ENCODE measurements around the gene NATD1. TPM values are rescaled to one million over a fixed set of nuclear protein-coding genes. Genes with fewer than 3 reads are reported as not detected.

Gene NATD1
- total RNA-seq, 1 experiment from 2014 or later = 7.3 TPM

GRCh38 chr17:21189361-21189760 lies 63.8 kb downstream of the NATD1 start:
- H2BK120ac ChIP-seq (ENCODE audit: low read depth, low read length, poor library complexity, severe bottlenecking) = no peak overlapping the region
- WGBS (ENCODE audit: extremely low coverage, insufficient read length, low lambda C conversion rate) = no CpG with 5 or more reads among the region's 4 CpGs
- no peak overlapping the region for H3K18ac ChIP-seq (ENCODE audit: insufficient read length, low read depth, low read length)
- no peak overlapping the region for H4K5ac ChIP-seq (ENCODE audit: insufficient read length, low read depth, low read length)
- no peak overlapping the region for H3K4me2 ChIP-seq (ENCODE audit: insufficient read depth, insufficient read length, low read length)
- no peak overlapping the region for H3K14ac ChIP-seq (ENCODE audit: insufficient read depth, low read length)
- no peak overlapping the region for H2BK12ac ChIP-seq (ENCODE audit: insufficient read length, low read depth, low read length)
- H2BK15ac ChIP-seq (ENCODE audit: low read depth, low read length) = no peak overlapping the region
- no peak overlapping the region for H2BK5ac ChIP-seq (ENCODE audit: insufficient read length, low read length)
- no peak overlapping the region for H3K27ac Mint-ChIP-seq
- H3K9me3 Mint-ChIP-seq = no peaks in the 10 kb centered on the region
- no peak overlapping the region for H2AFZ ChIP-seq (ENCODE audit: low read length)
- no peaks in the 10 kb centered on the region for H3K27me3 ChIP-seq (ENCODE audit: insufficient read depth, low read length)
- H2BK20ac ChIP-seq (ENCODE audit: low read depth, low read length, poor library complexity, severe bottlenecking) = no peak overlapping the region
- H3T11ph ChIP-seq (ENCODE audit: low read length) = no peak overlapping the region
- DNase-seq = no peak
- H3K56ac ChIP-seq (ENCODE audit: insufficient read length, low read depth, low read length) = no peak overlapping the region
- no peaks in the 10 kb centered on the region for H3K79me2 ChIP-seq (ENCODE audit: insufficient read depth, low read length)
- no peak overlapping the region for H3K4me3 Mint-ChIP-seq
- no peaks in the 10 kb centered on the region for H3K23me2 ChIP-seq (ENCODE audit: insufficient read length, low read depth, low read length, poor library complexity, severe bottlenecking)
- no peak overlapping the region for H2AK5ac ChIP-seq (ENCODE audit: insufficient read length, low read length)
- no peaks in the 10 kb centered on the region for H3K9me3 ChIP-seq (ENCODE audit: control insufficient read depth, low read depth, low read length)
- H3K27me3 Mint-ChIP-seq (ENCODE audit: low read depth) = no peaks in the 10 kb centered on the region; the same call in 1 of the 2 replicates
- no peak for TF ChIP-seq CTCF (conservative IDR thresholded peaks at IDR 0.05)
- peaks cover 7 to 50% (median 20%) of the 10 kb centered on the region in 3 experiments; a peak in 6 of 7 replicates for H3K36me3 Mint-ChIP-seq (ENCODE audit: insufficient read depth in 1 of 3, low read depth in 3 of 3)
- no peak overlapping the region for H4K91ac ChIP-seq (ENCODE audit: insufficient read length, low read depth, low read length)
- H4K8ac ChIP-seq (replicated peaks; ENCODE audit: insufficient read length, low read depth, low read length) = no peak overlapping the region
- no peak overlapping the region for H3K27ac ChIP-seq (ENCODE audit: insufficient read length, low read depth, low read length)
- H3K23ac ChIP-seq (ENCODE audit: insufficient read length, low read depth, low read length) = no peak overlapping the region
- no peaks in the 10 kb centered on the region for H3K79me1 ChIP-seq (ENCODE audit: insufficient read depth, low read depth, low read length, poor library complexity, severe bottlenecking)
- peaks cover 0 to 7% of the 10 kb centered on the region in 2 experiments; a peak in 2 of 4 replicates for H3K4me1 Mint-ChIP-seq
- H3K9ac ChIP-seq (ENCODE audit: extremely low read depth, insufficient read length, low read length) = no peak overlapping the region
- no peak overlapping the region for H3K4ac ChIP-seq (ENCODE audit: low read depth, low read length)
- peaks cover 4% of the 10 kb centered on the region; the same call in 1 of the 2 replicates for H3K4me1 ChIP-seq (ENCODE audit: insufficient read depth, low read length)
- no peaks in the 10 kb centered on the region for H4K20me1 ChIP-seq (ENCODE audit: control insufficient read depth, insufficient read depth, insufficient read length)

Other genes with a start within 250 kb of the NATD1 start
- 345 and 351 TPM in 2 replicates for gene USP22, start 210.4 kb downstream of the NATD1 start, total RNA-seq (2021)
- 17.2 and 20.3 TPM in 2 replicates for gene DHRS7B, start 126.4 kb downstream of the NATD1 start, total RNA-seq (2021)
- gene TMEM11, start 39.2 kb downstream of the NATD1 start, total RNA-seq (2021) = 32.5 and 34.3 TPM in 2 replicates
- gene MAP2K3, start 31.3 kb upstream of the NATD1 start, total RNA-seq (2021) = 26.1 and 27.0 TPM in 2 replicates
- gene KCNJ12, start 122.9 kb upstream of the NATD1 start, total RNA-seq (2021) = 0.29 and 0.39 TPM in 2 replicates